Mesothelial cell of epicardium (in vitro differentiated cells): Measurements from ENCODE around the gene SBF2. TPM values are rescaled to one million over a fixed set of nuclear protein-coding genes. Genes with fewer than 3 reads are reported as not detected.
A peak's percentile ranks its signal among the peaks of the same experiment; 100 is the strongest.

Source experiments
- DNase-seq, 2 experiments: peaks; one replicate each; pipeline ENCODE4 v3.0.0; 2021; ENCODE audit warnings: low spot score in 2 of 2; ENCODE audit not compliant: unreplicated experiment in 2 of 2
- H3K27ac Mint-ChIP-seq: 2 replicates; pipeline ENCODE4 v1.8.0; 2021; ENCODE audit warnings: mixed read lengths
- H3K27me3 Mint-ChIP-seq: 2 replicates; pipeline ENCODE4 v1.8.0; 2021; ENCODE audit warnings: low read depth, mixed read lengths
- H3K36me3 Mint-ChIP-seq: 2 replicates; pipeline ENCODE4 v1.8.0; 2021; ENCODE audit warnings: mixed read lengths
- H3K4me1 Mint-ChIP-seq: 2 replicates; pipeline ENCODE4 v1.8.0; 2021; ENCODE audit warnings: mixed read lengths
- H3K4me3 Mint-ChIP-seq: 2 replicates; pipeline ENCODE4 v1.8.0; 2021; ENCODE audit warnings: mild to moderate bottlenecking, moderate library complexity, mixed read lengths
- H3K9me3 Mint-ChIP-seq: 2 replicates; pipeline ENCODE4 v1.8.0; 2021; ENCODE audit warnings: mixed read lengths
- CTCF ChIP-seq: fragments of 200-600 bp; sonication (generic); IDR thresholded peaks from one replicate; pipeline ENCODE4 v1.5.0; 2021; ENCODE audit warnings: antibody characterized with exemption; ENCODE audit not compliant: unreplicated experiment
- total RNA-seq: library from RNA; stranded (reverse); gene quantifications from 3 replicates; pipeline ENCODE4 v1.2.1, GENCODE V29; 2021

The SBF2 gene
- total RNA-seq, 1 donor from 2014 or later: 58.4 TPM

GRCh38 chr11:9777066-9777465 is 517.0 kb downstream of the SBF2 start:
- Mint-ChIP-seq H3K9me3 (no peaks in the 10 kb centered on the region), H3K4me3 (no peak overlapping the region), H3K36me3 (peaks cover 36% of the 10 kb centered on the region), H3K27ac (peak overlapping the region; percentile 81), H3K4me1 (peaks cover 32% of the 10 kb centered on the region), H3K27me3 (no peaks in the 10 kb centered on the region)
- no peak for TF ChIP-seq CTCF
- DNase-seq: no peak

GRCh38 chr11:9776203-9776602 is 517.8 kb downstream of the SBF2 start:
- no peaks in the 10 kb centered on the region for H3K27me3 Mint-ChIP-seq
- no peaks in the 10 kb centered on the region for H3K9me3 Mint-ChIP-seq
- H3K4me1 Mint-ChIP-seq: peaks cover 34% of the 10 kb centered on the region
- no peak overlapping the region for H3K4me3 Mint-ChIP-seq
- no peak for DNase-seq
- H3K27ac Mint-ChIP-seq: peak overlapping the region; percentile 81
- no peak for TF ChIP-seq CTCF
- H3K36me3 Mint-ChIP-seq: peaks cover 34% of the 10 kb centered on the region

DNA sequence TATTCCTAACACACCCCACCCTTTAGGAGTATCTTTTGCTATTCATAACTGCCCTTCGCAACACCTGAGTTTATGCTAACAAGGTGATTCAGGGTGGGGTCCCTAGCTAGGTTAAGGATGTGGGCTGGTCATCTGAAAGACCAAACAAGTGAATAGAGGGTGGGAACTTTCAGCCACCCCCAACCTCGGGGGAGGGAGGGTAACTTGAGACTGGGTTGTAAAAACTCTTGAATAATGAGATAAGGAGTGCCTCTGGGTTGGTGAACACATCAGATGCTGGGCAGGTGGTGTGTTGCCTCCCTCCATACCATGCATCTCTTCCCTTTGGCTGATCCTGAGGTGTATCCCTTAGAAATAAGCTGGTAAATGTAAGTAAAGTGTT is 518.6 kb downstream of the SBF2 start:
- Mint-ChIP-seq H3K4me1 (peaks cover 35% of the 10 kb centered on the region), H3K27ac (peak overlapping the region; percentile 51), H3K36me3 (peaks cover 26% of the 10 kb centered on the region), H3K27me3 (no peaks in the 10 kb centered on the region), H3K9me3 (no peaks in the 10 kb centered on the region), H3K4me3 (no peak overlapping the region)
- no peak for TF ChIP-seq CTCF
- DNase-seq: no peak

DNA sequence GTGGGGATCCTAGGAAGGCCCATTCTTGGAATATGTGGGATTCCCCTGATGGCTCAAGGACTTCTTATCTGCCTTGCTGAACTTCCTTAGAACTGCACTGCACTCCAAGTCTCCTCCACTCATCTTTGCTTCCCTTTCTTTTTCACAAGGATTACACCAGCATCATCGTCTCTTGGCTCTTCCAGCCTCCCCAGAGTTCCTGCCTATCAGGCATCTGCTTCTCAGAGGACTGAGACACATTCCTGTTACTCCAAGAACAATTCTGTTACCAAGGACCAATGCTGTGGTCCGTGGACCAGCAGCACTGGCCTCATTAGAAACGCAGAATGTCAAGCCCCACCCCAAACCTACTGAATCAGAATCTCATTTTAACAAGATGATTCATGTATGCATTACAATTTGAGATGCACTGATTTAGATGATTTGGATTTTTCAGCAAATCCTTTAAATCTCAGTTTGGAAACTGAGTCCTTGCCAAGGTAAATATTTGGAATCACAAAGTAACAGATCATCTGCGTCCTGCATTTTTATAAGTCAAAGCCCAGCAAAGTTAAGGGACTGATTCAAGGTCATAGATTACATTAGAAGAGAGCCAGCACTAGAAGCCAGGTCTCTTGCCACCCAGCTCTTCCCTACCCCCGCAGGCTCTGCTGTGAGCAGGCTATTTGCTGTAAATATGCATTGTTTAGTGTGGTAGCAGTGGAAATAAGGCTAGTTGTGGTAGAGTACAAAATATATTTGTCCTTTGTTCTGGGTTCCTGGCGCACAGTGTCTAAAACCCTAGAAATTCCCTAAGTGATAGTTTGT is 519.2 kb downstream of the SBF2 start:
- no peak for TF ChIP-seq CTCF
- Mint-ChIP-seq H3K27me3 (no peaks in the 10 kb centered on the region), H3K36me3 (peaks cover 20% of the 10 kb centered on the region), H3K4me1 (peaks cover 35% of the 10 kb centered on the region), H3K27ac (peak overlapping the region; percentile 71), H3K9me3 (no peaks in the 10 kb centered on the region), H3K4me3 (no peak overlapping the region)
- DNase-seq: no peak

DNA sequence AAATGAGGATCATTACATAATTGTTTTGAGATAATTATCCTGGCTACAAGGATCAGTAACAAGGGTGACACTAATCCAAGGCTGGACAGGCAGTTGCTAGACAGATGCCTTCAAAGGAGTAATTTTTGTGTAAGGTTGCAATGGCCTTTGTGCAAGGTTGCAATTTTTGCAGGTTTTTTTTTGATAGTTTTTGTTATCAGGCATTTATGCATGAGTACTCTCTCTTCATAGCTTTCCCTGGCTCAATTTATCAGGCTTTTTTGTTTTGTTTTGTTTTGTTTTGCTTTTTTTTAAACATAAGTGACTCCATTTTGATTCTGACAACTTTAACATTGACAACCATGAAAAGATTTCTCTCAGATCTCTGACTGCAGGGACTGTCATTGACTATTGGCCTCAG is 519.9 kb downstream of the SBF2 start:
- peak overlapping the region; percentile 71 for H3K27ac Mint-ChIP-seq
- no peak for TF ChIP-seq CTCF
- no peaks in the 10 kb centered on the region for H3K27me3 Mint-ChIP-seq
- peaks cover 35% of the 10 kb centered on the region for H3K4me1 Mint-ChIP-seq
- no peak for DNase-seq
- no peaks in the 10 kb centered on the region for H3K9me3 Mint-ChIP-seq
- peaks cover 15% of the 10 kb centered on the region for H3K36me3 Mint-ChIP-seq
- no peak overlapping the region for H3K4me3 Mint-ChIP-seq
